OCI-LY1 (cell line): ENCODE measurements around the gene VWCE.

ENCODE experiments used
- EZH2 ChIP-seq: fragments of 200-600 bp; sonication (generic), shearing (Covaris generic); IDR thresholded peaks from 2 replicates; pipeline ENCODE4 v1.8.0; 2017; ENCODE audit warnings: borderline replicate concordance, mixed run types, mild to moderate bottlenecking, antibody characterized with exemption, low read length, moderate library complexity, mixed read lengths
- TF ChIP-seq, protein P1 (sequence below): fragments of 200-600 bp; sonication (generic), shearing (Covaris generic); IDR thresholded peaks from 2 replicates; pipeline ENCODE4 v1.5.1; 2017; ENCODE audit warnings: mild to moderate bottlenecking, antibody characterized with exemption, low read length, moderate library complexity, mixed read lengths

DNA sequence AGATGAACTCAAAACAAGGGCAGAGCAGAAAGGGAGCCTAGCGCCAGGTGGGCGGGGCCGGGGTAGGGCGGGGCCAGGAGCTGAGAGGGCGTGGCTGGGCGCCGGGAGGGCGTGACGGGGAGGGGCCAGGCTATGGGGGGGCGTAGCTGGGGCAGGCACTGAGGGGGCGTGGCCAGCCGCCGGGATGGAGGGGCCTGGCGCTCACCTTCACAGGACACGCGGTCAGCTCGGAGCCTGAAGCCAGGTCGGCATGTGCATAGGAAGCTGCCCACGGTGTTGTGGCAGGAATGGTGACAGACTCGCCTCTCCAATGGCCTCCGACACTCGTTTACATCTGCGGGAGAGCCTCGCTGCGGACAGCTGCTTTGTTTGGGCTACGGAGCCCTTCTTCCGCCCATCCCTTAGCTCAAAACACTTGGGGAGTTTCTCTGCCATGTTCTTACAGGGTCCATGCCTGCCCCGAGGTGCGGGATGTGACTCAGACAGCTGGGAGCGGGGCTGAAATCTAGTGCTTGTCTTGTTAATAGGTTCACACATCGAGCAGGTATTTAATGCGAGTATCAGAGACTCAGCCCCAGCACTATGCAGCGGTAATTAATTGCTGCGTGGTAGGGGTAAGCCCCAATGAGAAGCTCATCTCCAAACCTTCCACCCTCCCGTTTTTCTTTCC, 13.4 kb downstream of the VWCE start:
- TF ChIP-seq, protein P1, sequence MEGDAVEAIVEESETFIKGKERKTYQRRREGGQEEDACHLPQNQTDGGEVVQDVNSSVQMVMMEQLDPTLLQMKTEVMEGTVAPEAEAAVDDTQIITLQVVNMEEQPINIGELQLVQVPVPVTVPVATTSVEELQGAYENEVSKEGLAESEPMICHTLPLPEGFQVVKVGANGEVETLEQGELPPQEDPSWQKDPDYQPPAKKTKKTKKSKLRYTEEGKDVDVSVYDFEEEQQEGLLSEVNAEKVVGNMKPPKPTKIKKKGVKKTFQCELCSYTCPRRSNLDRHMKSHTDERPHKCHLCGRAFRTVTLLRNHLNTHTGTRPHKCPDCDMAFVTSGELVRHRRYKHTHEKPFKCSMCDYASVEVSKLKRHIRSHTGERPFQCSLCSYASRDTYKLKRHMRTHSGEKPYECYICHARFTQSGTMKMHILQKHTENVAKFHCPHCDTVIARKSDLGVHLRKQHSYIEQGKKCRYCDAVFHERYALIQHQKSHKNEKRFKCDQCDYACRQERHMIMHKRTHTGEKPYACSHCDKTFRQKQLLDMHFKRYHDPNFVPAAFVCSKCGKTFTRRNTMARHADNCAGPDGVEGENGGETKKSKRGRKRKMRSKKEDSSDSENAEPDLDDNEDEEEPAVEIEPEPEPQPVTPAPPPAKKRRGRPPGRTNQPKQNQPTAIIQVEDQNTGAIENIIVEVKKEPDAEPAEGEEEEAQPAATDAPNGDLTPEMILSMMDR = no peak
- TF ChIP-seq EZH2 = no peak
